H1 (cell line): ENCODE measurements around the gene NBL1. TPM values are rescaled to one million over a fixed set of nuclear protein-coding genes. Genes with fewer than 3 reads are reported as not detected.

ENCODE experiments used
- CTCF ChIA-PET: fragments of 300-600 bp; sonication (Branson Sonifier 250); formaldehyde crosslinking; loops from one replicate; lab custom pipeline; 2021; ENCODE audit not compliant: partially characterized antibody; lab: Charles Lee
- POLR2A ChIA-PET: fragments of 300-600 bp; sonication (Branson Sonifier 250); formaldehyde crosslinking; loops from one replicate; lab custom pipeline; 2021; ENCODE audit warnings: inconsistent platforms; ENCODE audit not compliant: partially characterized antibody; lab: Charles Lee
- DNase-seq, 2 experiments: peaks; one replicate each; pipeline versions ENCODE4 v3.0.0 to v3.0.0-alpha.2; 2010 to 2022; ENCODE audit warnings: low spot score in 2 of 2, low read depth in 1 of 2, mixed read lengths in 1 of 2
- FAIRE-seq: peaks from 2 replicates; lab custom pipeline; 2011; peaks lifted over from hg19 to GRCh38; lab: Jason Lieb, UNC
- H2AFZ ChIP-seq: 2 replicates; pipeline ENCODE4 v1.8.1; 2012; ENCODE audit warnings: low read length, inconsistent platforms
- H2AK5ac ChIP-seq: 2 replicates; pipeline ENCODE4 v1.6.1; 2013; ENCODE audit warnings: low read depth, low read length
- H2BK120ac ChIP-seq: replicated peaks from 2 replicates; pipeline ENCODE3; 2013; ENCODE audit warnings: low read depth, low read length, inconsistent platforms
- H2BK12ac ChIP-seq: 2 replicates; pipeline ENCODE4 v1.6.1; 2013; ENCODE audit warnings: low read depth, low read length
- H2BK15ac ChIP-seq: 2 replicates; pipeline ENCODE4 v1.6.1; 2013; ENCODE audit warnings: low read length
- H2BK20ac ChIP-seq: 2 replicates; pipeline ENCODE4 v1.6.1; 2013; ENCODE audit warnings: low read length
- H2BK5ac ChIP-seq: 2 replicates; pipeline ENCODE4 v1.6.1; 2013; ENCODE audit warnings: low read depth, low read length
- H3K14ac ChIP-seq: 2 replicates; pipeline ENCODE4 v1.6.1; 2013; ENCODE audit warnings: inconsistent platforms; ENCODE audit not compliant: insufficient read length
- H3K18ac ChIP-seq: 2 replicates; pipeline ENCODE4 v1.6.1; 2013; ENCODE audit warnings: low read length; ENCODE audit errors: extremely low read depth
- H3K23ac ChIP-seq: 2 replicates; pipeline ENCODE4 v1.6.1; 2013; ENCODE audit warnings: inconsistent platforms; ENCODE audit not compliant: insufficient read length
- H3K23me2 ChIP-seq: 2 replicates; pipeline ENCODE4 v1.6.1; 2013; ENCODE audit warnings: low read depth, low read length
- H3K27ac ChIP-seq: 2 replicates; pipeline ENCODE4 v1.6.1; 2011; ENCODE audit warnings: low read depth, low read length, inconsistent platforms
- H3K27me3 ChIP-seq, 4 experiments: replicated peaks in 1 of 4; 1 replicate in 1 of 4; 2 replicates in 3 of 4; pipeline versions ENCODE4 v1.6.1 to v1.8.1; 2011 to 2013; ENCODE audit warnings: low read length in 3 of 4, mild to moderate bottlenecking in 3 of 4, inconsistent platforms in 2 of 4, mixed read lengths in 2 of 4, moderate library complexity in 1 of 4; ENCODE audit not compliant: control insufficient read depth in 3 of 4, insufficient read depth in 3 of 4; ENCODE audit errors: extremely low read depth in 1 of 4
- H3K36me3 ChIP-seq, 4 experiments: 2 replicates each; pipeline versions ENCODE4 v1.6.1 to v1.8.1; 2011 to 2013; ENCODE audit warnings: mild to moderate bottlenecking in 4 of 4, low read length in 3 of 4, moderate library complexity in 2 of 4, control low read depth in 1 of 4, inconsistent platforms in 1 of 4; ENCODE audit not compliant: insufficient read depth in 4 of 4, control insufficient read depth in 2 of 4
- H3K4ac ChIP-seq: replicated peaks from 2 replicates; pipeline ENCODE3; 2013; ENCODE audit warnings: low read length, low read depth, mixed read lengths, inconsistent platforms; ENCODE audit not compliant: insufficient read length
- H3K4me1 ChIP-seq, 4 experiments: replicated peaks in 1 of 4; 1 replicate in 1 of 4; 2 replicates in 3 of 4; pipeline versions ENCODE4 v1.6.1 to v1.8.1; 2011 to 2013; ENCODE audit warnings: low read length in 3 of 4, inconsistent platforms in 2 of 4, mixed read lengths in 1 of 4; ENCODE audit not compliant: insufficient read depth in 4 of 4, control insufficient read depth in 3 of 4
- H3K4me2 ChIP-seq, 2 experiments: 2 replicates each; pipeline versions ENCODE4 v1.6.1 to v1.8.1; 2011 to 2013; ENCODE audit warnings: low read depth in 2 of 2, low read length in 2 of 2, control low read depth in 1 of 2, inconsistent platforms in 1 of 2, mild to moderate bottlenecking in 1 of 2; ENCODE audit not compliant: insufficient read depth in 1 of 2
- H3K4me3 ChIP-seq, 4 experiments: fragments of 200-600, 300-600 bp in 1 of 4; sonication (generic), shearing (Covaris generic), sonication (Bioruptor Twin) in 1 of 4; 2 replicates each; pipeline versions ENCODE4 v1.5.1 to v1.8.1; 2011 to 2016; ENCODE audit warnings: low read length in 4 of 4, low read depth in 3 of 4, control low read depth in 2 of 4, inconsistent platforms in 2 of 4, mild to moderate bottlenecking in 2 of 4, mixed read lengths in 1 of 4, moderate library complexity in 1 of 4; ENCODE audit not compliant: insufficient read depth in 2 of 4; ENCODE audit errors: extremely low read depth in 1 of 4
- H3K56ac ChIP-seq: replicated peaks from 2 replicates; pipeline ENCODE3; 2013; ENCODE audit warnings: low read depth, mild to moderate bottlenecking, mixed read lengths, low read length, inconsistent platforms; ENCODE audit not compliant: insufficient read length
- H3K79me1 ChIP-seq: 2 replicates; pipeline ENCODE4 v1.6.1; 2013; ENCODE audit warnings: low read depth, low read length, control low read depth
- H3K79me2 ChIP-seq, 2 experiments: 2 replicates each; pipeline versions ENCODE4 v1.6.1 to v1.8.1; 2012 to 2013; ENCODE audit warnings: low read length in 2 of 2, mild to moderate bottlenecking in 2 of 2, inconsistent platforms in 1 of 2; ENCODE audit not compliant: insufficient read depth in 2 of 2, control insufficient read depth in 1 of 2
- H3K9ac ChIP-seq, 4 experiments: replicated peaks in 1 of 4; 1 replicate in 1 of 4; 2 replicates in 3 of 4; pipeline versions ENCODE4 v1.6.1 to v1.8.1; 2011 to 2013; ENCODE audit warnings: low read depth in 3 of 4, low read length in 3 of 4, control low read depth in 2 of 4, mild to moderate bottlenecking in 2 of 4, moderate library complexity in 2 of 4, inconsistent platforms in 1 of 4; ENCODE audit errors: extremely low read depth in 1 of 4
- H3K9me3 ChIP-seq, 2 experiments: 2 replicates each; pipeline versions ENCODE4 v1.6.1 to v1.8.1; 2012 to 2013; ENCODE audit warnings: mild to moderate bottlenecking in 2 of 2, moderate library complexity in 2 of 2, control low read depth in 1 of 2, inconsistent platforms in 1 of 2, low read depth in 1 of 2, low read length in 1 of 2, mixed read lengths in 1 of 2; ENCODE audit not compliant: insufficient read depth in 2 of 2
- H4K20me1 ChIP-seq, 2 experiments: replicated peaks in 1 of 2; 2 replicates each; pipeline versions ENCODE3 to v1.8.1; 2011 to 2013; ENCODE audit warnings: inconsistent platforms in 2 of 2, low read length in 2 of 2, mild to moderate bottlenecking in 1 of 2; ENCODE audit not compliant: insufficient read depth in 2 of 2, control insufficient read depth in 1 of 2
- H4K5ac ChIP-seq: 2 replicates; pipeline ENCODE4 v1.6.1; 2013; ENCODE audit warnings: low read length, low read depth, mixed read lengths, inconsistent platforms; ENCODE audit not compliant: insufficient read length
- H4K8ac ChIP-seq: 2 replicates; pipeline ENCODE4 v1.8.0; 2013; ENCODE audit warnings: mild to moderate bottlenecking, moderate library complexity, low read length, inconsistent platforms; ENCODE audit not compliant: insufficient read depth; ENCODE audit errors: extremely low read depth
- H4K91ac ChIP-seq: replicated peaks from 2 replicates; pipeline ENCODE3; 2013; ENCODE audit warnings: low read length, mixed read lengths, inconsistent platforms; ENCODE audit not compliant: insufficient read length
- CBX8 ChIP-seq: fragments of 300-800, 300-1000 bp; sonication (generic); IDR thresholded peaks from 2 replicates; pipeline ENCODE4 v1.7.1; 2016; ENCODE audit warnings: low read depth, low read length, borderline replicate concordance
- CREB1 ChIP-seq: IDR thresholded peaks from 2 replicates; pipeline ENCODE4 v1.6.1; 2012; ENCODE audit warnings: inconsistent platforms
- RAD21 ChIP-seq, 2 experiments: IDR thresholded peaks in 1 of 2; conservative IDR thresholded peaks in 1 of 2; 2 replicates each; pipeline ENCODE4 v1.6.1; 2011; ENCODE audit warnings: low read depth in 2 of 2, low read length in 2 of 2, improper control_type of control experiment in 1 of 2, inconsistent platforms in 1 of 2, mild to moderate bottlenecking in 1 of 2, moderate library complexity in 1 of 2
- SIN3A ChIP-seq, 2 experiments: IDR thresholded peaks in 1 of 2; conservative IDR thresholded peaks in 1 of 2; 2 replicates each; pipeline ENCODE4 v1.6.1; 2011 to 2012; ENCODE audit warnings: low read length in 2 of 2, improper control_type of control experiment in 1 of 2, low read depth in 1 of 2, mild to moderate bottlenecking in 1 of 2
- SUZ12 ChIP-seq: fragments of 200-600 bp; sonication (generic); IDR thresholded peaks from 2 replicates; pipeline ENCODE4 v1.6.1; 2012; ENCODE audit warnings: mild to moderate bottlenecking, inconsistent platforms, low read length, moderate library complexity, mixed read lengths
- TEAD4 ChIP-seq: IDR thresholded peaks from 2 replicates; pipeline ENCODE4 v1.6.1; 2012; ENCODE audit warnings: low read depth, low read length, inconsistent platforms, mixed read lengths
- YY1 ChIP-seq: IDR thresholded peaks from 2 replicates; pipeline ENCODE4 v1.6.1; 2011; ENCODE audit warnings: low read depth, mild to moderate bottlenecking, low read length
- WGBS, 2 experiments: shearing (Covaris generic) in 1 of 2; methylation state at CpG; one replicate each; pipeline versions ENCODE4 v1.1.6 to v1.1.7; 2013 to 2015; ENCODE audit warnings: low lambda C conversion rate in 2 of 2, mixed read lengths in 2 of 2, inconsistent platforms in 1 of 2, low coverage in 1 of 2, missing lambda C conversion rate in 1 of 2; ENCODE audit not compliant: insufficient replicate concordance in 2 of 2, insufficient coverage in 1 of 2, insufficient read length in 1 of 2; ENCODE audit errors: extremely low coverage in 1 of 2, missing lambda C conversion rate in 1 of 2; 5-methylcytosine and 5-hydroxymethylcytosine counted together
- polyA plus RNA-seq, 7 experiments: library from polyadenylated mRNA; depleted of rRNA in 3 of 7; stranded (reverse) in 5 of 7; unstranded in 2 of 7; fragments of >200 nt in 5 of 7; fragments of 200-250 nt in 2 of 7; gene quantifications; 1 replicate in 5 of 7; 2 replicates in 1 of 7; 4 replicates in 1 of 7; pipeline versions ENCODE4 v1.2.1 to v1.2.3, GENCODE V29; 2011 to 2013; ENCODE audit warnings: missing spikeins in 2 of 7, mixed read lengths in 2 of 7
- total RNA-seq: library from RNA; stranded (reverse); fragmentation: NEBNext Ultra II Directional; extraction: Animal tissue kit (Norgen Biotek cat#: 25700); gene quantifications from 2 replicates; pipeline ENCODE4 v1.2.1, GENCODE V29; 2021
- TF ChIP-seq, protein P1 (sequence below), 3 experiments: IDR thresholded peaks; 1 replicate in 2 of 3; 2 replicates in 1 of 3; pipeline versions ENCODE4 v1.5.1 to v1.6.1; 2011; ENCODE audit warnings: low read length in 3 of 3, mild to moderate bottlenecking in 3 of 3, inconsistent platforms in 2 of 3, low read depth in 1 of 3, moderate library complexity in 1 of 3; ENCODE audit not compliant: insufficient read depth in 1 of 3; ENCODE audit errors: control extremely low read depth in 1 of 3

Gene NBL1
- total and polyA plus RNA-seq, 2 of the 8 experiments (the other 6 are each of a cell fraction or from before 2014, with no cell fraction given) = 8.7 to 9.7 TPM

DNA sequence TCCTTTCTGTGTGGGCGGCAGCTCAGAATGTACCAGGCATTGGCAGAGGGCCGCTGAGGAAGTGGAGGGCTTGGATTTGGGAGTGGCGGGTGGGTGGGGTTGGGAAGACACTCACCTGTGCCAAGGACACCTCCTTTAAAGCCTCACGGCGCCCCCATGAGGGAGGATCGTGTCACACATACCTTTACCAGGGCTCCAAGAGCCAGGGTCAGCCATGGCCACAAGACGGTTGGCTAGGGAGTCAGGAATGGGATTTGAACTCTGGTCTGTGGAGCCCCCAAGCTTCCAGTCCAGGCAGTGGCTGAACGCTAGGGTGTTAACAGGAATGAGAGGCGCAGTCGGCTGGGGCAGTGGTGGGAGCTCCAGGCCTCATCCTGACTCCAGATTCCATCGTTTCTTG is 4.6 kb downstream of the NBL1 start:
- H3K56ac ChIP-seq = no peak overlapping the region
- no peak overlapping the region for H3K4ac ChIP-seq
- ChIA-PET CTCF (interaction anchor here (0.6 to 7.9 kb wide), 44 partner anchors 8 to 408 kb away, joined by 3 to 63 read pairs (median 4); partner anchors contain the start of genes AKR7A2 and SLC66A1), POLR2A (interaction anchor here (0.8 to 0.9 kb wide), 2 partner anchors 19 to 51 kb away, joined by 3 to 4 read pairs; no protein-coding TSS in a partner anchor)
- H3K27me3 ChIP-seq = peaks cover 9 to 25% (median 18%) of the 10 kb centered on the region in 4 experiments; a peak in 6 of 7 replicates
- H2AK5ac ChIP-seq = no peak overlapping the region
- no peak overlapping the region for H3K27ac ChIP-seq
- H3K18ac ChIP-seq = no peak overlapping the region
- no peak overlapping the region for H4K91ac ChIP-seq
- no peak overlapping the region for H2BK20ac ChIP-seq
- 43% methylated on average over 10 of the region's 11 CpGs; no CpG with 5 or more reads in 1 of the 2 experiments for WGBS, 2 experiments
- no peaks in the 10 kb centered on the region for H3K9me3 ChIP-seq
- no peak overlapping the region for H3K14ac ChIP-seq
- peaks cover 0 to 2% of the 10 kb centered on the region in 2 experiments for H4K20me1 ChIP-seq
- H3K9ac ChIP-seq = no peak overlapping the region
- FAIRE-seq (peak; percentile 89), DNase-seq (peak; percentile 74 to 90)
- no peaks in the 10 kb centered on the region for H3K79me1 ChIP-seq
- H2BK120ac ChIP-seq = no peak overlapping the region
- no peak overlapping the region for H2BK5ac ChIP-seq
- peaks cover 0 to 11% (median 8%) of the 10 kb centered on the region in 4 experiments; a peak in 6 of 7 replicates for H3K4me1 ChIP-seq
- no peak overlapping the region for H2BK15ac ChIP-seq
- no peaks in the 10 kb centered on the region for H3K79me2 ChIP-seq
- no peak overlapping the region for H2BK12ac ChIP-seq
- H3K4me3 ChIP-seq = no peak overlapping the region
- H4K5ac ChIP-seq = no peak overlapping the region
- no peak overlapping the region for H3K23ac ChIP-seq
- H3K23me2 ChIP-seq = peaks cover 6% of the 10 kb centered on the region; the same call in 1 of the 2 replicates
- H4K8ac ChIP-seq = no peak overlapping the region
- no peak overlapping the region for H3K4me2 ChIP-seq
- no peaks in the 10 kb centered on the region for H3K36me3 ChIP-seq
- TF ChIP-seq, protein P1, sequence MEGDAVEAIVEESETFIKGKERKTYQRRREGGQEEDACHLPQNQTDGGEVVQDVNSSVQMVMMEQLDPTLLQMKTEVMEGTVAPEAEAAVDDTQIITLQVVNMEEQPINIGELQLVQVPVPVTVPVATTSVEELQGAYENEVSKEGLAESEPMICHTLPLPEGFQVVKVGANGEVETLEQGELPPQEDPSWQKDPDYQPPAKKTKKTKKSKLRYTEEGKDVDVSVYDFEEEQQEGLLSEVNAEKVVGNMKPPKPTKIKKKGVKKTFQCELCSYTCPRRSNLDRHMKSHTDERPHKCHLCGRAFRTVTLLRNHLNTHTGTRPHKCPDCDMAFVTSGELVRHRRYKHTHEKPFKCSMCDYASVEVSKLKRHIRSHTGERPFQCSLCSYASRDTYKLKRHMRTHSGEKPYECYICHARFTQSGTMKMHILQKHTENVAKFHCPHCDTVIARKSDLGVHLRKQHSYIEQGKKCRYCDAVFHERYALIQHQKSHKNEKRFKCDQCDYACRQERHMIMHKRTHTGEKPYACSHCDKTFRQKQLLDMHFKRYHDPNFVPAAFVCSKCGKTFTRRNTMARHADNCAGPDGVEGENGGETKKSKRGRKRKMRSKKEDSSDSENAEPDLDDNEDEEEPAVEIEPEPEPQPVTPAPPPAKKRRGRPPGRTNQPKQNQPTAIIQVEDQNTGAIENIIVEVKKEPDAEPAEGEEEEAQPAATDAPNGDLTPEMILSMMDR (IDR thresholded peaks at IDR 0.05; ENCODE audit: control extremely low read depth in 1 of 3, insufficient read depth in 1 of 3, low read depth in 1 of 3, low read length in 3 of 3) = peak; percentile 61 to 84 (median 84)
- TF ChIP-seq CREB1 = 0 out of 2 replicates have a peak, but pooled peaks have one; percentile 19
- TF ChIP-seq SUZ12 = no peak
- TF ChIP-seq CBX8 = no peak
- TF ChIP-seq SIN3A (conservative IDR thresholded peaks at IDR 0.05 in 1 of 2, IDR thresholded peaks at IDR 0.05 in 1 of 2; ENCODE audit: low read depth in 1 of 2, low read length in 2 of 2) = peak in 1 of 2 experiments; percentile 64; a peak in 1 of 4 replicates
- peak; percentile 70; the same call in 1 of the 2 replicates for TF ChIP-seq TEAD4
- TF ChIP-seq RAD21 (IDR thresholded peaks at IDR 0.05 in 1 of 2, conservative IDR thresholded peaks at IDR 0.05 in 1 of 2; ENCODE audit: low read depth in 2 of 2, low read length in 2 of 2) = peak; percentile 73 to 83
- TF ChIP-seq YY1 = peak; percentile 78
- H2AFZ ChIP-seq = no peak overlapping the region
